GM12873 (cell line): ENCODE results near the gene ITPR3.
A peak's percentile ranks its signal among the peaks of the same experiment; 100 is the strongest.

Experiments used
- CTCF ChIP-seq: IDR thresholded peaks from 2 replicates; pipeline ENCODE4 v1.5.1; 2012; ENCODE audit warnings: low read depth, mild to moderate bottlenecking, moderate library complexity, low read length, control low read depth; ENCODE audit not compliant: insufficient read depth; ENCODE audit errors: missing control alignments

Gene ITPR3

GRCh38 chr6:33628401-33628964 is 7.4 kb downstream of the ITPR3 start:
- no peak for TF ChIP-seq CTCF

GRCh38 chr6:33630014-33630413 is 8.9 kb downstream of the ITPR3 start:
- no peak for TF ChIP-seq CTCF

GRCh38 chr6:33631971-33632557 is 10.9 kb downstream of the ITPR3 start:
- no peak for TF ChIP-seq CTCF

- TF ChIP-seq CTCF: peak; percentile 92
Observed at GRCh38 chr6:33632558-33633039, 11.5 kb downstream of the ITPR3 start.

GRCh38 chr6:33633084-33633461 is 12.0 kb downstream of the ITPR3 start:
- TF ChIP-seq CTCF: no peak

- no peak for TF ChIP-seq CTCF
Observed at GRCh38 chr6:33633462-33634158, 12.5 kb downstream of the ITPR3 start.

GRCh38 chr6:33634161-33634727 is 13.1 kb downstream of the ITPR3 start:
- TF ChIP-seq CTCF: no peak
